SH-SY5Y (cell line): ENCODE measurements around the gene ACO2.

Experiments used
- GATA2 ChIP-seq: IDR thresholded peaks from 2 replicates; pipeline ENCODE4 v1.6.1; 2011; ENCODE audit warnings: mild to moderate bottlenecking, low read depth, low read length
- GATA3 ChIP-seq: IDR thresholded peaks from 2 replicates; pipeline ENCODE4 v1.6.1; 2011; ENCODE audit warnings: low read depth, mild to moderate bottlenecking, low read length, moderate library complexity

GRCh38 chr22:41513391-41513790 lies 44.5 kb downstream of the ACO2 start:
- no peak for TF ChIP-seq GATA3
- no peak for TF ChIP-seq GATA2
